HepG2 (cell line): ENCODE measurements around the gene KIF26B.

Source experiments
- MLX ChIP-seq: IDR thresholded peaks from 2 replicates; pipeline ENCODE4 v1.6.1; 2016
- POLR2A ChIP-seq, 2 experiments: IDR thresholded peaks; 2 replicates each; pipeline ENCODE4 v1.6.1; 2011; ENCODE audit warnings: low read depth in 2 of 2, low read length in 2 of 2, mild to moderate bottlenecking in 1 of 2, moderate library complexity in 1 of 2; ENCODE audit not compliant: insufficient read depth in 1 of 2
- ZFX ChIP-seq: sonication (generic); formaldehyde crosslinking; IDR thresholded peaks from 2 replicates; pipeline ENCODE4 v1.4.0; 2020; ENCODE audit warnings: mild to moderate bottlenecking, low read depth, missing genetic modification reagents, moderate library complexity
- TF ChIP-seq, protein P1 (sequence below): sonication (generic); formaldehyde crosslinking; IDR thresholded peaks from 2 replicates; pipeline ENCODE4 v1.5.0; 2020; ENCODE audit warnings: mild to moderate bottlenecking, missing genetic modification reagents, moderate library complexity

- TF ChIP-seq, protein P1, sequence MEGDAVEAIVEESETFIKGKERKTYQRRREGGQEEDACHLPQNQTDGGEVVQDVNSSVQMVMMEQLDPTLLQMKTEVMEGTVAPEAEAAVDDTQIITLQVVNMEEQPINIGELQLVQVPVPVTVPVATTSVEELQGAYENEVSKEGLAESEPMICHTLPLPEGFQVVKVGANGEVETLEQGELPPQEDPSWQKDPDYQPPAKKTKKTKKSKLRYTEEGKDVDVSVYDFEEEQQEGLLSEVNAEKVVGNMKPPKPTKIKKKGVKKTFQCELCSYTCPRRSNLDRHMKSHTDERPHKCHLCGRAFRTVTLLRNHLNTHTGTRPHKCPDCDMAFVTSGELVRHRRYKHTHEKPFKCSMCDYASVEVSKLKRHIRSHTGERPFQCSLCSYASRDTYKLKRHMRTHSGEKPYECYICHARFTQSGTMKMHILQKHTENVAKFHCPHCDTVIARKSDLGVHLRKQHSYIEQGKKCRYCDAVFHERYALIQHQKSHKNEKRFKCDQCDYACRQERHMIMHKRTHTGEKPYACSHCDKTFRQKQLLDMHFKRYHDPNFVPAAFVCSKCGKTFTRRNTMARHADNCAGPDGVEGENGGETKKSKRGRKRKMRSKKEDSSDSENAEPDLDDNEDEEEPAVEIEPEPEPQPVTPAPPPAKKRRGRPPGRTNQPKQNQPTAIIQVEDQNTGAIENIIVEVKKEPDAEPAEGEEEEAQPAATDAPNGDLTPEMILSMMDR (CRISPR knock-in tag) = no peak
- TF ChIP-seq MLX (CRISPR knock-in tag) (no peak), ZFX (no peak), POLR2A (IDR thresholded peaks at IDR 0.05; ENCODE audit: insufficient read depth in 1 of 2, low read depth in 2 of 2, low read length in 2 of 2) (no peak)
Observed at GRCh38 chr1:245353411-245353810, 198.6 kb downstream of the KIF26B start.
